ENCODE results near the gene HSD17B12. TPM values are rescaled to one million over a fixed set of nuclear protein-coding genes. Genes with fewer than 3 reads are reported as not detected.

Gene HSD17B12
- total and polyA plus RNA-seq, 7 experiments from 2014 or later: 20.3 to 39.5 (median 24.7) TPM

DNA sequence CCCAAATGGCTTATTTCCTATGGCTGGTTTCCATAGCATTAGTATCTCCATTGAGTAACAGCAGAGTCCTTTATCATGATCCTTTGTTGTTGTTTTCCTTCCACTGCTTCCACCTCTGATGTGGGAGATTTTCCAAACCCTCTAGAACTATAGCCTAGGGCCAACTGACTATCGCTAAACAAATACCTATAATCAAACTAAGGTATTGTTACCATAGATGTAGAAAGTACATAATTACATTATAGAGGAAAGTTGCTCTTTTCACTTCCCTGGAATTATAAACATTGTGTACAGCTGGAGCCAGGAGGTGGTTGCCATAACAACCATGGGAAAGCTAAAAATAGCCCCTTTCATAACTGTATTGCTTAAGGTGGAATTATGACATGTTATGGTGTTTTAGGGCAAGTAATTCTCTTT lies 153.1 kb downstream of the HSD17B12 start:
- no peaks in the 10 kb centered on the region for H3K27me3 Mint-ChIP-seq
- Histone ChIP-seq H3K36me3 (ENCODE audit: control insufficient read depth in 2 of 3, insufficient read depth in 3 of 3, low read length in 3 of 3) (no peaks in the 10 kb centered on the region), H3K4me1 (ENCODE audit: control insufficient read depth in 2 of 2, insufficient read depth in 2 of 2, low read length in 2 of 2) (no peaks in the 10 kb centered on the region), H3K27me3 (ENCODE audit: control insufficient read depth in 2 of 2, insufficient read depth in 2 of 2, low read length in 2 of 2) (no peaks in the 10 kb centered on the region), H3K27ac (ENCODE audit: low read depth, low read length) (no peak overlapping the region), H3K4me3 (ENCODE audit: low read length) (no peak overlapping the region), H3K9me3 (ENCODE audit: control insufficient read depth in 2 of 3, low read length in 3 of 3) (no peaks in the 10 kb centered on the region)
- ATAC-seq: no peak
- peaks cover 7 to 28% (median 24%) of the 10 kb centered on the region in 5 donors for H3K36me3 Mint-ChIP-seq
- no peak overlapping the region for H3K4me3 Mint-ChIP-seq
- POLR2A ChIA-PET: no interaction called here
- no peak for DNase-seq
- H3K4me1 Mint-ChIP-seq: peaks cover 0 to 11% (median 0%) of the 10 kb centered on the region in 7 donors
- intact Hi-C loops (cut with micrococcal nuclease): no loop called here
- CTCF ChIA-PET: no interaction called here
- H3K27ac Mint-ChIP-seq: no peak overlapping the region
- peaks cover 0 to 2% (median 0%) of the 10 kb centered on the region in 11 donors for H3K9me3 Mint-ChIP-seq

DNA sequence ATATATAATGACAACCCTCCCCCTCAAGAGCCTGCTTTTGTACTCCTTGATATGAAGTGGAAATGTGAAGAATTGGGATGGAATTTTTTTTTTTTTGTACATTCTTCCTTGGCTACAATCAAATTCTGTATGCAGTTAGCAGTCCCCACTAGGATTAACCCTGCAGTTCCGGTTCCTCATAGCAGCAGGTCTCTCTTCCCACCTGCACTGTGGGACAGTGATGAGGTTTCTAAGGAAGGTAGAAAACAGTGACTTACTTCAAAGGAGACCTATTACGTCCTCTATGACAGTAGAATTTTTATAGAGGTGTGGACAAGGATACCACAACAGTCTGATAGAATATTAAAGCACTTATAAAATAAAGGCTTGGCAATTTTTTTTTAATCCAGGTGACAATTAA lies 153.7 kb downstream of the HSD17B12 start:
- peaks cover 7 to 33% (median 31%) of the 10 kb centered on the region in 5 donors for H3K36me3 Mint-ChIP-seq
- no peak overlapping the region for H3K27ac Mint-ChIP-seq
- H3K9me3 ChIP-seq (ENCODE audit: control insufficient read depth in 2 of 3, low read length in 3 of 3): no peaks in the 10 kb centered on the region
- H3K27me3 ChIP-seq (ENCODE audit: control insufficient read depth in 2 of 2, insufficient read depth in 2 of 2, low read length in 2 of 2): no peaks in the 10 kb centered on the region
- peaks cover 0 to 11% (median 0%) of the 10 kb centered on the region in 7 donors for H3K4me1 Mint-ChIP-seq
- no peak overlapping the region for H3K27ac ChIP-seq (ENCODE audit: low read depth, low read length)
- peaks cover 0 to 2% (median 0%) of the 10 kb centered on the region in 11 donors for H3K9me3 Mint-ChIP-seq
- H3K4me3 Mint-ChIP-seq: no peak overlapping the region
- CTCF ChIA-PET: no interaction called here
- no peaks in the 10 kb centered on the region for H3K4me1 ChIP-seq (ENCODE audit: control insufficient read depth in 2 of 2, insufficient read depth in 2 of 2, low read length in 2 of 2)
- H3K36me3 ChIP-seq (ENCODE audit: control insufficient read depth in 2 of 3, insufficient read depth in 3 of 3, low read length in 3 of 3): no peaks in the 10 kb centered on the region
- no peak overlapping the region for H3K4me3 ChIP-seq (ENCODE audit: low read length)
- POLR2A ChIA-PET: no interaction called here
- ATAC-seq (no peak), DNase-seq (no peak)
- H3K27me3 Mint-ChIP-seq: no peaks in the 10 kb centered on the region
- intact Hi-C loops (cut with micrococcal nuclease): no loop called here

DNA sequence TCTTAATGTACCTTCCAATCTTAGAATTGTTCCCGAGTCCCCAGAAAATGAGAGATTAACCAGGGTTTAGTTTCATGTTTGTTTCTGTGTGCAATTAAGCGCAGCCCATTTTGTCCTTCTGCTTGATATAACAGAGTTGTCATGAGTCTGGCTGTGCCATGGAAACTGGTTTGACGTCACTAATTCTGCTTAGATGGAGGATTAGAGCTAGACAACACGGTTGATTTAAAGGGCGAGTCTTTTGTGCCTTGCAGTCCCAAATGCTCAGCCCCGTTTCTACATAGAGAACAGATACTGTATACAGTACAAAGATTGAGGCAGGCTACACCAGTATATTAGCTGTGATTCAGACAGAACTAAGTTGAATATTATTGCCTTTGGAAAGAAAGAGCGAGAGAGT lies 154.6 kb downstream of the HSD17B12 start:
- ChIA-PET POLR2A (no interaction called here), CTCF (no interaction called here)
- no peaks in the 10 kb centered on the region for H3K27me3 Mint-ChIP-seq
- intact Hi-C loops (cut with micrococcal nuclease): no loop called here
- no peaks in the 10 kb centered on the region for H3K4me1 ChIP-seq (ENCODE audit: control insufficient read depth in 2 of 2, insufficient read depth in 2 of 2, low read length in 2 of 2)
- H3K9me3 Mint-ChIP-seq: peaks cover 0 to 2% (median 0%) of the 10 kb centered on the region in 11 donors
- no peak overlapping the region for H3K4me3 ChIP-seq (ENCODE audit: low read length)
- H3K4me3 Mint-ChIP-seq: no peak overlapping the region
- peaks cover 0 to 11% (median 0%) of the 10 kb centered on the region in 7 donors for H3K4me1 Mint-ChIP-seq
- H3K36me3 Mint-ChIP-seq: peaks cover 7 to 39% (median 37%) of the 10 kb centered on the region in 5 donors
- DNase-seq (no peak), ATAC-seq (no peak)
- no peaks in the 10 kb centered on the region for H3K27me3 ChIP-seq (ENCODE audit: control insufficient read depth in 2 of 2, insufficient read depth in 2 of 2, low read length in 2 of 2)
- peaks cover 0 to under 1% (median 0%) of the 10 kb centered on the region in 3 experiments for H3K36me3 ChIP-seq (ENCODE audit: control insufficient read depth in 2 of 3, insufficient read depth in 3 of 3, low read length in 3 of 3)
- no peaks in the 10 kb centered on the region for H3K9me3 ChIP-seq (ENCODE audit: control insufficient read depth in 2 of 3, low read length in 3 of 3)
- H3K27ac Mint-ChIP-seq: no peak overlapping the region
- H3K27ac ChIP-seq (ENCODE audit: low read depth, low read length): no peak overlapping the region

DNA sequence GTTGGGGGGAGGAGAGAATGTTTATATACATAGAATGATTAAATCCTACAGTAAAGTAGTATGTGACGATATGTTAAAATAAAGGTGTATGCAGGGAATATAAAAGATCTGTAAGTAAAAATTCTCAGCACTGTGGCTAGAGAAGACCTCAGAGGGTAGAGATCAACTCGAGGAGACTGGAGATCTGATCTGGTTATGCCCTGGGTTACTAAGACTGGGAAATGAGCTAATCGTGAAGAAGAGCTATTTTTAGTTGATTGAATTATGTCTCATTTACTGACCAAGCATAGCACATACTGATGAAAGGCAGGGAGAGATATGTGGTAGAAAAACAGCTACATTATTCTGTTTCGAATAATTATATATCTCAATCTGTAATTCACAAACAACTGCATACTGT lies 157.3 kb downstream of the HSD17B12 start:
- Mint-ChIP-seq H3K27ac (no peak overlapping the region), H3K4me1 (no peaks in the 10 kb centered on the region), H3K4me3 (no peak overlapping the region), H3K27me3 (no peaks in the 10 kb centered on the region), H3K36me3 (peaks cover 4 to 41% (median 35%) of the 10 kb centered on the region in 5 donors), H3K9me3 (peaks cover 0 to 2% (median 0%) of the 10 kb centered on the region in 11 donors)
- Histone ChIP-seq H3K9me3 (ENCODE audit: control insufficient read depth in 2 of 3, low read length in 3 of 3) (no peaks in the 10 kb centered on the region), H3K27me3 (ENCODE audit: control insufficient read depth in 2 of 2, insufficient read depth in 2 of 2, low read length in 2 of 2) (no peaks in the 10 kb centered on the region), H3K4me3 (ENCODE audit: low read length) (no peak overlapping the region), H3K4me1 (ENCODE audit: control insufficient read depth in 2 of 2, insufficient read depth in 2 of 2, low read length in 2 of 2) (no peaks in the 10 kb centered on the region), H3K36me3 (ENCODE audit: control insufficient read depth in 2 of 3, insufficient read depth in 3 of 3, low read length in 3 of 3) (peaks cover 0 to 5% (median 0%) of the 10 kb centered on the region in 3 experiments), H3K27ac (ENCODE audit: low read depth, low read length) (no peak overlapping the region)
- DNase-seq: no peak
- ChIA-PET CTCF (no interaction called here), POLR2A (no interaction called here)
- intact Hi-C loops (cut with micrococcal nuclease): no loop called here
- ATAC-seq: no peak

DNA sequence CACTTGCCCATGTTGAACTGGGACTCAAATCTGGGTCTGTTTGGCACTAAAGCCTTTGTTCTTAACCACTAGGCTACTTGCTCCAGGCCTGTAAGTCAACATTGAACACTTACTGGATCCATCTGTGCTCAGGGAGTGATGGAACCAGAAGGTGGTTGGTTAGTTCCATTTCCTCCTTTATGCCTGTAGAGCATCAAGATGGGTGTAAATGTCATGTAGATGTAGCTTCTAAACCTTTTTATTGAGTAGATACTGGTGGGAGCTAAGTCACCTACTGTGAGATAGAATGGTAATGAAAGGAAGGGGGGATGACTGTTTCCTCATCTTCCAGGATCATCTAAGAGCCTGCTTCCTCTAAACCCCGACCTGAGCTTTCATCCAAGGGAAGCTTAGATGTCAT lies 161.5 kb downstream of the HSD17B12 start:
- H3K9me3 ChIP-seq (ENCODE audit: control insufficient read depth in 2 of 3, low read length in 3 of 3): no peaks in the 10 kb centered on the region
- Mint-ChIP-seq H3K36me3 (peaks cover 4 to 42% (median 40%) of the 10 kb centered on the region in 5 donors), H3K9me3 (peaks cover 0 to 2% (median 0%) of the 10 kb centered on the region in 11 donors)

DNA sequence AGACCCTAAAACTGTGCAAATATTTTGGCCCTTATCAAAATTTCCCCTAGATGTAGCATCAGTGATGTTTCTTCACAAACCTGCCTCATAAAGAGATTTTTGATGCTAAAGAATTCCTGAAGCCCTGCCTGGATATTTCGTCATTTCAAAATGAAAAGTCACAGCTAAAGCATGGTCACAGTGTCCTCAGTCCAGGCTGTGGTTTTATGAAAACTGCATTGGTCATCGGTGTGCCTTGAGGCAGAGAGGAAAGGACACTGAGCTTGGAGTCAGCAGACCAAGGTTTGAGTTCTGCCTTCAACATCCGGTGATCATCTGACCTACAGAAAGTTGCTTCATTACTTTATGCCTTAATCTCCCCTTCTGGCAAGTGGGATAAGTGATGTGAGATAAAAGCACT lies 165.3 kb downstream of the HSD17B12 start:
- Histone ChIP-seq H3K4me1 (ENCODE audit: control insufficient read depth in 2 of 2, insufficient read depth in 2 of 2, low read length in 2 of 2) (no peaks in the 10 kb centered on the region), H3K27me3 (ENCODE audit: control insufficient read depth in 2 of 2, insufficient read depth in 2 of 2, low read length in 2 of 2) (no peaks in the 10 kb centered on the region), H3K4me3 (ENCODE audit: low read length) (no peak overlapping the region), H3K27ac (ENCODE audit: low read depth, low read length) (no peak overlapping the region), H3K9me3 (ENCODE audit: control insufficient read depth in 2 of 3, low read length in 3 of 3) (no peaks in the 10 kb centered on the region), H3K36me3 (ENCODE audit: control insufficient read depth in 2 of 3, insufficient read depth in 3 of 3, low read length in 3 of 3) (no peaks in the 10 kb centered on the region)
- peaks cover 4 to 7% (median 6%) of the 10 kb centered on the region in 7 donors for H3K4me1 Mint-ChIP-seq
- H3K27me3 Mint-ChIP-seq: no peaks in the 10 kb centered on the region
- no peak overlapping the region for H3K27ac Mint-ChIP-seq
- peaks cover 0 to 21% (median 15%) of the 10 kb centered on the region in 5 donors for H3K36me3 Mint-ChIP-seq
- intact Hi-C loops (cut with micrococcal nuclease): no loop called here
- DNase-seq (no peak), ATAC-seq (no peak)
- POLR2A ChIA-PET: no interaction called here
- no peaks in the 10 kb centered on the region for H3K9me3 Mint-ChIP-seq
- CTCF ChIA-PET: no interaction called here
- no peak overlapping the region for H3K4me3 Mint-ChIP-seq

More for the DNA sequence above, 161.5 kb downstream of the HSD17B12 start:
- ATAC-seq (no peak), DNase-seq (no peak)
- Histone ChIP-seq H3K4me3 (ENCODE audit: low read length) (no peak overlapping the region), H3K27me3 (ENCODE audit: control insufficient read depth in 2 of 2, insufficient read depth in 2 of 2, low read length in 2 of 2) (no peaks in the 10 kb centered on the region), H3K36me3 (ENCODE audit: control insufficient read depth in 2 of 3, insufficient read depth in 3 of 3, low read length in 3 of 3) (peaks cover 0 to 5% (median 0%) of the 10 kb centered on the region in 3 experiments), H3K4me1 (ENCODE audit: control insufficient read depth in 2 of 2, insufficient read depth in 2 of 2, low read length in 2 of 2) (no peaks in the 10 kb centered on the region), H3K27ac (ENCODE audit: low read depth, low read length) (no peak overlapping the region)
- intact Hi-C loops (cut with micrococcal nuclease): no loop called here
- Mint-ChIP-seq H3K4me3 (no peak overlapping the region), H3K27me3 (no peaks in the 10 kb centered on the region), H3K4me1 (no peaks in the 10 kb centered on the region), H3K27ac (no peak overlapping the region)
- CTCF ChIA-PET: no interaction called here
- POLR2A ChIA-PET: no interaction called here

DNA sequence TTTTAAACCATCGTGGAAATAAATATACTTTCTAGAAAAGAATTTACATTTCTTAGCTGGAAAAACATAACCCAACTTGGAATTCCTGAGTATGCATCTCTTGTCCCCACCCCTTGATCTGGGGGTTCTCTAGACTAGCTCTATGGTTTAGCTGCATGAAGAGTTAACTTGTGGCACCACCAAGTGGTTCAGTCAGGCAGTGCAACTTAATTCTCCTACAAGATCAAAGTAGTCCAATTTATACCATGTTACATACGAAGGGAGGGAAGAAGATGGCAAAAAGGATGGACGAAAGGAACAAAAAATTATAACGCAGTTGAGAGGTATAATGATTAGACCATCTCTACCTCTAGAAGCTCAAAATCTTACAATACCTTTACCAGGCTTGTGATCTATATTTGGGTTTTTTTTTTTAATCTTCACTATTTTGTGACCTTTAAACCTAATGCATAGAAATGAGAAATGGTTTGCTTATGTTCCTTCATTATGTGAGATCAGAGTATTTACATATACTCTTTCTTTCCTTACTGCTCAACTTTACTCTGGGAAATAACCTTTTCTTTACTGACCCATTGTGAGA lies 171.6 kb downstream of the HSD17B12 start:
- Histone ChIP-seq H3K9me3 (ENCODE audit: control insufficient read depth in 2 of 3, low read length in 3 of 3) (no peaks in the 10 kb centered on the region), H3K27ac (ENCODE audit: low read depth, low read length) (no peak overlapping the region), H3K4me1 (ENCODE audit: control insufficient read depth in 2 of 2, insufficient read depth in 2 of 2, low read length in 2 of 2) (no peaks in the 10 kb centered on the region), H3K36me3 (ENCODE audit: control insufficient read depth in 2 of 3, insufficient read depth in 3 of 3, low read length in 3 of 3) (peaks cover 0 to 11% (median 0%) of the 10 kb centered on the region in 3 experiments), H3K27me3 (ENCODE audit: control insufficient read depth in 2 of 2, insufficient read depth in 2 of 2, low read length in 2 of 2) (no peaks in the 10 kb centered on the region), H3K4me3 (ENCODE audit: low read length) (no peak overlapping the region)
- intact Hi-C loops (cut with micrococcal nuclease): loop anchor here (1.0 to 10.0 kb wide), 4 partner anchors 27 to 541 kb away; partner anchors contain the start of gene API5 (in 1 of the 2)
- no peak overlapping the region for H3K4me3 Mint-ChIP-seq
- peaks cover 0 to 17% (median 5%) of the 10 kb centered on the region in 5 donors for H3K36me3 Mint-ChIP-seq
- CTCF ChIA-PET: interaction anchor here (0.5 to 1.3 kb wide), 6 partner anchors 21 to 495 kb away, joined by 3 to 4 read pairs (median 3); no protein-coding TSS in a partner anchor
- H3K9me3 Mint-ChIP-seq: no peaks in the 10 kb centered on the region
- no peaks in the 10 kb centered on the region for H3K27me3 Mint-ChIP-seq
- peak; percentile 84 for ATAC-seq
- peaks cover 4 to 7% (median 6%) of the 10 kb centered on the region in 7 donors for H3K4me1 Mint-ChIP-seq
- H3K27ac Mint-ChIP-seq: no peak overlapping the region
- DNase-seq: peak; percentile 7 to 57 (median 40)
- POLR2A ChIA-PET: interaction anchor here (0.6 kb wide), 1 partner anchor 56 kb away, joined by 4 read pairs; no protein-coding TSS in a partner anchor
